OCI-LY3 (cell line): ENCODE results near the gene IFNA14.
A peak's percentile ranks its signal among the peaks of the same experiment; 100 is the strongest.
"Not testable (repeated sequence)": the region's sequence is repeated elsewhere in the genome, so short reads cannot be mapped to it uniquely, and the experiment has no call there.

ENCODE experiments used
- H2AFZ ChIP-seq: fragments of 200-600, 300-600 bp; shearing (Covaris generic); 2 replicates; pipeline ENCODE4 v1.6.0; 2014; ENCODE audit warnings: antibody characterized with exemption, low read depth, low read length
- H3K27ac ChIP-seq: fragments of 200-600, 300-600 bp; sonication (generic); 2 replicates; pipeline ENCODE4 v1.5.1; 2014; ENCODE audit warnings: mild to moderate bottlenecking, low read length, moderate library complexity, mixed read lengths
- H3K27me3 ChIP-seq: fragments of 200-600, 300-600 bp; sonication (generic); 2 replicates; pipeline ENCODE4 v1.6.1; 2014; ENCODE audit warnings: low read depth, low read length, mixed read lengths
- H3K36me3 ChIP-seq: fragments of 200-600, 300-600 bp; sonication (generic); replicated peaks from 2 replicates; pipeline ENCODE3; 2014; ENCODE audit warnings: low read depth, low read length, mixed read lengths
- H3K4me1 ChIP-seq: fragments of 300-600, 200-600 bp; sonication (generic); 2 replicates; pipeline ENCODE4 v1.6.1; 2014; ENCODE audit warnings: low read length, mixed read lengths
- H3K4me2 ChIP-seq: fragments of 200-600, 300-600 bp; sonication (generic); 2 replicates; pipeline ENCODE4 v1.6.1; 2014; ENCODE audit warnings: low read length, mixed read lengths
- H3K4me3 ChIP-seq: fragments of 300-600, 200-600 bp; sonication (generic); 2 replicates; pipeline ENCODE4 v1.5.1; 2014; ENCODE audit warnings: antibody characterized with exemption, mild to moderate bottlenecking, low read length, moderate library complexity
- H3K79me2 ChIP-seq: fragments of 300-600, 200-600 bp; shearing (Covaris generic); 2 replicates; pipeline ENCODE4 v1.6.1; 2014; ENCODE audit warnings: mild to moderate bottlenecking, low read length, mixed read lengths
- H3K9ac ChIP-seq: fragments of 300-600, 200-600 bp; shearing (Covaris generic); 2 replicates; pipeline ENCODE4 v1.6.0; 2014; ENCODE audit warnings: mild to moderate bottlenecking, low read length, moderate library complexity
- H3K9me3 ChIP-seq: fragments of 200-600, 300-600 bp; shearing (Covaris generic); 2 replicates; pipeline ENCODE4 v1.6.1; 2014; ENCODE audit warnings: low read length, mixed read lengths; ENCODE audit not compliant: insufficient read depth
- H4K20me1 ChIP-seq: fragments of 200-600, 300-600 bp; sonication (generic); 2 replicates; pipeline ENCODE4 v1.6.1; 2016; ENCODE audit warnings: low read length, mixed read lengths; ENCODE audit not compliant: insufficient read depth
- CTCF ChIP-seq: fragments of 200-600, 300-600 bp; sonication (generic); IDR thresholded peaks from 2 replicates; pipeline ENCODE4 v1.5.1; 2014; ENCODE audit warnings: antibody characterized with exemption, low read length, low read depth
- EZH2phosphoT487 ChIP-seq: fragments of 200-600 bp; shearing (Covaris generic); IDR thresholded peaks from 2 replicates; pipeline ENCODE4 v1.6.1; 2018; ENCODE audit warnings: antibody characterized with exemption, mixed run types, low read depth

IFNA14 gene

GRCh38 chr9:21251190-21251589 lies 11.4 kb upstream of the IFNA14 start:
- Histone ChIP-seq H3K4me3 (no peak overlapping the region), H3K4me2 (no peak overlapping the region), H3K4me1 (peaks cover 15% of the 10 kb centered on the region), H4K20me1 (peaks cover 5% of the 10 kb centered on the region; the same call in 1 of the 2 replicates), H3K9me3 (no peaks in the 10 kb centered on the region), H3K36me3 (no peaks in the 10 kb centered on the region), H3K79me2 (no peaks in the 10 kb centered on the region), H2AFZ (no peak overlapping the region), H3K27ac (no peak overlapping the region), H3K9ac (no peak overlapping the region), H3K27me3 (peaks cover 62% of the 10 kb centered on the region)
- TF ChIP-seq CTCF, result no peak
- no peak for TF ChIP-seq EZH2phosphoT487

- H3K9me3 ChIP-seq, result no peaks in the 10 kb centered on the region
- H3K4me2 ChIP-seq, result no peak overlapping the region
- peaks cover 58% of the 10 kb centered on the region for H3K27me3 ChIP-seq
- no peak for TF ChIP-seq CTCF
- TF ChIP-seq EZH2phosphoT487, result no peak
- H3K9ac ChIP-seq, result no peak overlapping the region
- no peak overlapping the region for H3K27ac ChIP-seq
- H3K4me3 ChIP-seq, result no peak overlapping the region
- H4K20me1 ChIP-seq, result no peaks in the 10 kb centered on the region; the same call in none of the 2 replicates
- H3K4me1 ChIP-seq, result peaks cover 6% of the 10 kb centered on the region
- no peaks in the 10 kb centered on the region for H3K36me3 ChIP-seq
- no peaks in the 10 kb centered on the region for H3K79me2 ChIP-seq
- no peak overlapping the region for H2AFZ ChIP-seq
Measured at GRCh38 chr9:21244836-21245235, 5.0 kb upstream of the IFNA14 start.

GRCh38 chr9:21236360-21236714 lies 3.5 kb downstream of the IFNA14 start:
- H3K4me2 ChIP-seq, result peak overlapping the region; percentile 41; the same call in 1 of the 2 replicates
- H3K27me3 ChIP-seq, result peaks cover 39% of the 10 kb centered on the region
- H4K20me1 ChIP-seq, H3K27ac ChIP-seq, H2AFZ ChIP-seq, H3K36me3 ChIP-seq, H3K9me3 ChIP-seq, H3K79me2 ChIP-seq, H3K4me3 ChIP-seq, H3K9ac ChIP-seq: not testable (repeated sequence)
- peaks cover 20% of the 10 kb centered on the region for H3K4me1 ChIP-seq

- not testable (repeated sequence) for H3K4me3 ChIP-seq, H3K9ac ChIP-seq, H3K9me3 ChIP-seq, H3K27ac ChIP-seq, H3K79me2 ChIP-seq, H4K20me1 ChIP-seq, H3K36me3 ChIP-seq, H2AFZ ChIP-seq
- Histone ChIP-seq H3K4me2 (peak overlapping the region; percentile 41), H3K27me3 (peaks cover 38% of the 10 kb centered on the region), H3K4me1 (peaks cover 20% of the 10 kb centered on the region)
- peak; percentile 78 for TF ChIP-seq CTCF
Measured at GRCh38 chr9:21235468-21236359, 4.1 kb downstream of the IFNA14 start.
